Endodermal cell (in vitro differentiated cells): ENCODE measurements around the gene ABITRAM. TPM values are rescaled to one million over a fixed set of nuclear protein-coding genes. Genes with fewer than 3 reads are reported as not detected.
"Not testable (repeated sequence)": the region's sequence is repeated elsewhere in the genome, so short reads cannot be mapped to it uniquely, and the experiment has no call there.

ENCODE experiments used
- DNase-seq: peaks from one replicate; pipeline ENCODE4 v3.0.0-alpha.2; 2017
- H3K27ac ChIP-seq: 2 replicates; pipeline ENCODE4 v1.5.1; 2013; ENCODE audit warnings: mild to moderate bottlenecking, low read depth, low read length, moderate library complexity
- H3K27me3 ChIP-seq: 2 replicates; pipeline ENCODE4 v1.6.1; 2013; ENCODE audit warnings: mild to moderate bottlenecking, low read length, moderate library complexity; ENCODE audit not compliant: insufficient read depth, control insufficient read depth, poor library complexity, severe bottlenecking
- H3K36me3 ChIP-seq: 2 replicates; pipeline ENCODE4 v1.7.0; 2013; ENCODE audit warnings: mild to moderate bottlenecking, low read length, moderate library complexity; ENCODE audit not compliant: control insufficient read depth, insufficient read depth
- H3K4me1 ChIP-seq: one replicate; pipeline ENCODE4 v1.7.0; 2013; ENCODE audit warnings: low read length; ENCODE audit not compliant: control insufficient read depth, insufficient read depth
- H3K4me3 ChIP-seq: 2 replicates; pipeline ENCODE4 v1.5.1; 2013; ENCODE audit warnings: mild to moderate bottlenecking, low read length, moderate library complexity
- H3K9ac ChIP-seq: 2 replicates; pipeline ENCODE4 v1.6.1; 2013; ENCODE audit warnings: mild to moderate bottlenecking, low read length, moderate library complexity; ENCODE audit not compliant: poor library complexity, severe bottlenecking; ENCODE audit errors: extremely low read depth
- H3K9me3 ChIP-seq: 2 replicates; pipeline ENCODE4 v1.6.1; 2013; ENCODE audit warnings: mild to moderate bottlenecking, low read length, moderate library complexity; ENCODE audit not compliant: control insufficient read depth
- H3K27ac Mint-ChIP-seq: 2 replicates; pipeline ENCODE4 v1.8.0; 2020; ENCODE audit warnings: mixed read lengths
- H3K27me3 Mint-ChIP-seq: 2 replicates; pipeline ENCODE4 v1.8.0; 2021; ENCODE audit warnings: mild to moderate bottlenecking, mixed read lengths; ENCODE audit not compliant: insufficient read depth
- H3K36me3 Mint-ChIP-seq: 2 replicates; pipeline ENCODE4 v1.8.0; 2020; ENCODE audit warnings: low read depth, mixed read lengths
- H3K4me1 Mint-ChIP-seq: 2 replicates; pipeline ENCODE4 v1.8.0; 2020; ENCODE audit warnings: mixed read lengths
- H3K4me3 Mint-ChIP-seq: 2 replicates; pipeline ENCODE4 v1.8.0; 2020; ENCODE audit warnings: mild to moderate bottlenecking, moderate library complexity, mixed read lengths
- H3K9me3 Mint-ChIP-seq: 2 replicates; pipeline ENCODE4 v1.8.0; 2020; ENCODE audit warnings: mild to moderate bottlenecking, mixed read lengths
- WGBS, 2 experiments: methylation state at CpG; one replicate each; pipeline versions ENCODE4 v1.1.5 to v1.1.7; 2013; ENCODE audit warnings: missing lambda C conversion rate in 2 of 2, mixed read lengths in 1 of 2; ENCODE audit not compliant: insufficient coverage in 1 of 2, insufficient read length in 1 of 2; 5-methylcytosine and 5-hydroxymethylcytosine counted together
- total RNA-seq, 2 donors: library from RNA; stranded (reverse); fragmentation: NEBNext Ultra II Directional in 1 of 2; extraction: Animal tissue kit (Norgen Biotek cat#: 25700) in 1 of 2; gene quantifications; 2 replicates in 1 of 2; 3 replicates in 1 of 2; pipeline ENCODE4 v1.2.1, GENCODE V29; 2021
- TF ChIP-seq, protein P1 (sequence below): fragments of 200-600 bp; sonication (generic); conservative IDR thresholded peaks from 2 replicates; pipeline ENCODE4 v1.5.0; 2021; ENCODE audit warnings: antibody characterized with exemption, mild to moderate bottlenecking

The ABITRAM gene
- total RNA-seq, 2 donors from 2014 or later, result 11.4 to 15.4 TPM

GRCh38 chr9:108911820-108912219 is 22.4 kb upstream of the ABITRAM start:
- H3K27me3 Mint-ChIP-seq, result no peaks in the 10 kb centered on the region

DNA sequence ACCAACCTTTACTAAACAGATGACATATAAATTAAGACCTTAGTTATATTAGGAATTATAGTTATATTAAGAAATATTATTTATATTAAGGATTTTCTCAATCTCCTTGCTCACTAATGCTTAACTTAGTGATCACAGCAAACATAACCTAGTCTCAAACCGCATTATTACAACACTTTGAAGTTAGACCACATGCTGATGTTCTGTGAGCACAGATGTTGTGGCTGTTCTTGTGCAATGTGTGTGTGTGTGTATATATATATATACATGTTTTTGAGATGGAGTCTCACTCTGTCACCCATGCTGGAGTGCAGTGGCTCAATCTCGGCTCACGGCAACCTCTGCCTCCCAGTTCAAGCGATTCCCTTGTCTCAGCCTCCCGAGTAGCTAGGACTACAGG is 20.8 kb upstream of the ABITRAM start:
- Histone ChIP-seq H3K9ac (no peak overlapping the region), H3K4me1 (no peaks in the 10 kb centered on the region), H3K27ac (no peak overlapping the region), H3K27me3 (no peaks in the 10 kb centered on the region), H3K36me3 (peaks cover 79% of the 10 kb centered on the region), H3K9me3 (no peaks in the 10 kb centered on the region), H3K4me3 (no peak overlapping the region)
- Mint-ChIP-seq H3K4me3 (no peak overlapping the region), H3K27ac (no peak overlapping the region), H3K4me1 (no peaks in the 10 kb centered on the region), H3K36me3 (peaks cover 63% of the 10 kb centered on the region), H3K27me3 (no peaks in the 10 kb centered on the region), H3K9me3 (no peaks in the 10 kb centered on the region)
- no peak for DNase-seq
- TF ChIP-seq, protein P1, sequence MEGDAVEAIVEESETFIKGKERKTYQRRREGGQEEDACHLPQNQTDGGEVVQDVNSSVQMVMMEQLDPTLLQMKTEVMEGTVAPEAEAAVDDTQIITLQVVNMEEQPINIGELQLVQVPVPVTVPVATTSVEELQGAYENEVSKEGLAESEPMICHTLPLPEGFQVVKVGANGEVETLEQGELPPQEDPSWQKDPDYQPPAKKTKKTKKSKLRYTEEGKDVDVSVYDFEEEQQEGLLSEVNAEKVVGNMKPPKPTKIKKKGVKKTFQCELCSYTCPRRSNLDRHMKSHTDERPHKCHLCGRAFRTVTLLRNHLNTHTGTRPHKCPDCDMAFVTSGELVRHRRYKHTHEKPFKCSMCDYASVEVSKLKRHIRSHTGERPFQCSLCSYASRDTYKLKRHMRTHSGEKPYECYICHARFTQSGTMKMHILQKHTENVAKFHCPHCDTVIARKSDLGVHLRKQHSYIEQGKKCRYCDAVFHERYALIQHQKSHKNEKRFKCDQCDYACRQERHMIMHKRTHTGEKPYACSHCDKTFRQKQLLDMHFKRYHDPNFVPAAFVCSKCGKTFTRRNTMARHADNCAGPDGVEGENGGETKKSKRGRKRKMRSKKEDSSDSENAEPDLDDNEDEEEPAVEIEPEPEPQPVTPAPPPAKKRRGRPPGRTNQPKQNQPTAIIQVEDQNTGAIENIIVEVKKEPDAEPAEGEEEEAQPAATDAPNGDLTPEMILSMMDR, result no peak
- WGBS, 2 experiments, result 92 to 100% methylated on average over 4 of the region's 5 CpGs

More at GRCh38 chr9:108911820-108912219, 22.4 kb upstream of the ABITRAM start:
- peaks cover 57% of the 10 kb centered on the region for H3K36me3 Mint-ChIP-seq
- DNase-seq, result no peak
- H3K4me1 ChIP-seq, result no peaks in the 10 kb centered on the region
- no peak overlapping the region for H3K4me3 Mint-ChIP-seq
- no peaks in the 10 kb centered on the region for H3K9me3 ChIP-seq
- no peak overlapping the region for H3K4me3 ChIP-seq
- peak overlapping the region; percentile 39 for H3K27ac Mint-ChIP-seq
- no peak overlapping the region for H3K27ac ChIP-seq
- peaks cover 77% of the 10 kb centered on the region for H3K36me3 ChIP-seq
- H3K27me3 ChIP-seq, result no peaks in the 10 kb centered on the region
- WGBS, 2 experiments, result 100% methylated on average over 1 of the region's 1 CpG; no CpG with 5 or more reads in 1 of the 2 experiments
- no peaks in the 10 kb centered on the region for H3K4me1 Mint-ChIP-seq
- no peaks in the 10 kb centered on the region for H3K9me3 Mint-ChIP-seq
- TF ChIP-seq, protein P1, result no peak
- H3K9ac ChIP-seq, result no peak overlapping the region

DNA sequence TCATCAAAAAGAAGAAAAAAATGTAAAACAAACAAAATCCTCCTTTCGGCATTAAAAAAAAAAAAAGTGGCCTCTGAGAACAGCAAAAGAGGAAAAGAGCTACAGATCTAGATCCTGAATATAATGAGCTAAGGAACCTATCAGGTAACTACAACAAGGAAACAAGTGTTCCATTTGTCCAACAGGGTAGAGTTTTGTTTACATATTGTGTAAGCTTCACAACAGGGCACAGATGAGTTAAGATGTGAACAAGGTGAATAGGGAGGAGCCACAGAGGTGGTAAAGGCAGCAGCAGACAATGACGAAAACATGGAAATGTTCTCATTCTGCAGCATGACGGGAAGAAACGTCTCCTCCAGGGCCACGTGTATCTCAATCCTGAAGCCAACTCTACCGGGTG is 14.7 kb upstream of the ABITRAM start:
- Mint-ChIP-seq H3K9me3 (no peaks in the 10 kb centered on the region), H3K36me3 (peaks cover 47% of the 10 kb centered on the region), H3K4me1 (no peaks in the 10 kb centered on the region), H3K27me3 (no peaks in the 10 kb centered on the region), H3K27ac (no peak overlapping the region), H3K4me3 (no peak overlapping the region)
- H3K9me3 ChIP-seq, result no peaks in the 10 kb centered on the region
- peaks cover 87% of the 10 kb centered on the region for H3K36me3 ChIP-seq
- no peak overlapping the region for H3K4me3 ChIP-seq
- TF ChIP-seq, protein P1, result no peak
- 90 to 92% methylated on average over 4 to 6 of the region's 6 CpGs for WGBS, 2 experiments
- no peak overlapping the region for H3K9ac ChIP-seq
- H3K4me1 ChIP-seq, result no peaks in the 10 kb centered on the region
- no peak for DNase-seq
- H3K27me3 ChIP-seq, result no peaks in the 10 kb centered on the region
- H3K27ac ChIP-seq, result no peak overlapping the region

DNA sequence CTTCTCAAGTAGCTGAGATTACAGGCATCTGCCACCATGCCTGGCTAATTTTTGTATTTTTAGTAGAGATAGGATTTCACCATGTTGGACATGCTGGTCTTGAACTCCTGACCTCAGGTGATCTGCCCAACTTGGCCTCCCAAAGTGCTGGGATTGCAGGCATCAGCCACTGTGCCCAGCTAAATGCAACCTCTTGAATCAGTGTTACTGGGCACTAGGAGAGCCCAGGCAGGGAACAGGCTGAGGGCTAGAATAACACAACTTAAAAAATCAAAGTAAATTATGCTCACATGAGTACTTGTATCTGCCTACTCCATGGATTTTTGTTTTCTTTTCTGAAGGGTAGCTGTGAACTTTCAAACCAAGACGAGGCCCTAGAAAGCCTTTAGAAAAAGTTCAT is 13.8 kb upstream of the ABITRAM start:
- peaks cover 51% of the 10 kb centered on the region for H3K36me3 Mint-ChIP-seq
- peaks cover 87% of the 10 kb centered on the region for H3K36me3 ChIP-seq
- not testable (repeated sequence) for H3K27me3 ChIP-seq, H3K9me3 ChIP-seq, H3K4me1 Mint-ChIP-seq, DNase-seq, H3K4me3 ChIP-seq, H3K9ac ChIP-seq, H3K4me1 ChIP-seq, H3K27ac ChIP-seq, H3K9me3 Mint-ChIP-seq, H3K4me3 Mint-ChIP-seq, H3K27ac Mint-ChIP-seq, H3K27me3 Mint-ChIP-seq
- 83 to 100% methylated on average over 1 of the region's 1 CpG for WGBS, 2 experiments
